Fibroblast of pulmonary artery (primary cell): ENCODE data around the gene ABCF2.

ENCODE experiments used
- DNase-seq: peaks from one replicate; pipeline ENCODE4 v3.0.0-alpha.2; 2010; ENCODE audit warnings: low read depth
- H3K4me3 ChIP-seq: replicated peaks from 2 replicates; pipeline ENCODE4 v1.5.1; 2011; ENCODE audit warnings: low read depth, mild to moderate bottlenecking, control low read depth, low read length, moderate library complexity
- TF ChIP-seq, protein P1 (sequence below): IDR thresholded peaks from 2 replicates; pipeline ENCODE4 v1.5.1; 2011; ENCODE audit warnings: mild to moderate bottlenecking, control low read depth, low read length, inconsistent platforms; ENCODE audit errors: missing control alignments

ABCF2 gene

DNA sequence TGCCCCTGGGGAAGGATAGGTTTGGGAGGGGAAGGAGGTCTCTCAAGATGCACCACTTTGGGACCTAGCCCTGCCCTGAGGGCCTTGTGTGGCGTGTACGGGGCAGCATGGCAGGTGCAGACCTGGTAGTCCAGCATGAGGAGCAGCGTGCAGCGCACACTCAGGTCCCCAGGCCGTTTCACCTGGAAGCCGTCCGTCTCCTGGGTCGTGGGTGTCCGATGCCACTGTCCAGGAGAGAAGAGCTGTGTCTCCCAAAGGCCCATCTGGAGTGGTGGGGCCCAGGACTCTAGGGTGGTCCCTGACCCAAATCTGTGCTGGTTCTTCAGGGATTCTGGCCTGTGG is 14.7 kb upstream of the ABCF2 start:
- no peak overlapping the region for H3K4me3 ChIP-seq
- no peak for DNase-seq
- TF ChIP-seq, protein P1, sequence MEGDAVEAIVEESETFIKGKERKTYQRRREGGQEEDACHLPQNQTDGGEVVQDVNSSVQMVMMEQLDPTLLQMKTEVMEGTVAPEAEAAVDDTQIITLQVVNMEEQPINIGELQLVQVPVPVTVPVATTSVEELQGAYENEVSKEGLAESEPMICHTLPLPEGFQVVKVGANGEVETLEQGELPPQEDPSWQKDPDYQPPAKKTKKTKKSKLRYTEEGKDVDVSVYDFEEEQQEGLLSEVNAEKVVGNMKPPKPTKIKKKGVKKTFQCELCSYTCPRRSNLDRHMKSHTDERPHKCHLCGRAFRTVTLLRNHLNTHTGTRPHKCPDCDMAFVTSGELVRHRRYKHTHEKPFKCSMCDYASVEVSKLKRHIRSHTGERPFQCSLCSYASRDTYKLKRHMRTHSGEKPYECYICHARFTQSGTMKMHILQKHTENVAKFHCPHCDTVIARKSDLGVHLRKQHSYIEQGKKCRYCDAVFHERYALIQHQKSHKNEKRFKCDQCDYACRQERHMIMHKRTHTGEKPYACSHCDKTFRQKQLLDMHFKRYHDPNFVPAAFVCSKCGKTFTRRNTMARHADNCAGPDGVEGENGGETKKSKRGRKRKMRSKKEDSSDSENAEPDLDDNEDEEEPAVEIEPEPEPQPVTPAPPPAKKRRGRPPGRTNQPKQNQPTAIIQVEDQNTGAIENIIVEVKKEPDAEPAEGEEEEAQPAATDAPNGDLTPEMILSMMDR: no peak

- no peak for DNase-seq
- TF ChIP-seq, protein P1: no peak
- no peak overlapping the region for H3K4me3 ChIP-seq
Observed at GRCh38 chr7:151240942-151241754, 14.1 kb upstream of the ABCF2 start.

DNA sequence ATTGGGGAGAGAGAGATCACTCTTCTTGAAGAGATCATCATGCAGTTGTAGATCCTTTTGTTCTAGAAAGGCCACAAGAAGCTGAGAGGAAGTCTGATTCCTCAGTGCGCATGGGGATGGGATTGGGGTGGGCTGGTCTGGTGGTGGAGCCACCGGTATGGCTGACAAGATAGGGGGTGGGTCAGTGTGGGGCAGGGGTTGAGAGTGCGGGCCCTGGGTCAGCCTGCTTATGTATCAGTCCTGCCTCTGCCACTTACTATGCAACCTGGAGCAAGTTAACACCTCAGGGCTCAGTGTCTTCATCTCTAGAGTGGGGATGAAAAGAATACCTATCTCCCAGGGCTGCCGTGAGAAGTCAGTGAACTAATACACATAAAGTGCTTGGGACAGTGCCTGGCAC is 13.5 kb upstream of the ABCF2 start:
- TF ChIP-seq, protein P1: no peak
- no peak for DNase-seq
- H3K4me3 ChIP-seq: no peak overlapping the region

DNA sequence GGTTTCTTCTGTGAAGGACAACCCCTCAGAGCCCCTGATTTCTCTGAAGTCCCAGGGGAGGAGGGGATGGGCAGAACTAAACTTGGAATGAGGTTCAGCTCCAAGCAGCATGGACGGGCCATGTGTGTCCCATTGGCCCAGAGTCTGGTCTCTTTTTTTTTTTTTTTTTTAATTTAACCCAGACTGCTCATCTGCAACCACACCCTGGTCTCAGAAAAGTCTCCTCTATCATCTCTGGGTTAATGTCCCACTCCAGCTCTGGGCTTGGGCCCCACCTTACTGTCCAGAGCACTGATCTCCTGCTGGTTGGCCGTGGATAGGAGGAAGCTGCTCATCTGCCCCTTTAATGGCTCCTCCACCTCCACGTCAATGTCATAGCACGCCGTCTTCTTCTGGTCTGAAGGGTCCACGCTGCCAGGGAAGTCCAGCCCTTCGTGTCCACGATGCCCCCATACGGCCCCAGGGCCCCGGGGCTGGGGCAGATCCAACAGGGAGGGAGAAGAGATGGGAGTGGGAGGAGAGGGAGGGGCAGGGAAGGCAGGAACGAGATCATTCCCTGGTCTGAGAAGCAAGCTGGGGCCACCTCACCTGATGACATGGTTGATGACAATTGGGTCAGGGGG is 12.9 kb upstream of the ABCF2 start:
- no peak for DNase-seq
- TF ChIP-seq, protein P1: no peak
- H3K4me3 ChIP-seq: no peak overlapping the region

DNA sequence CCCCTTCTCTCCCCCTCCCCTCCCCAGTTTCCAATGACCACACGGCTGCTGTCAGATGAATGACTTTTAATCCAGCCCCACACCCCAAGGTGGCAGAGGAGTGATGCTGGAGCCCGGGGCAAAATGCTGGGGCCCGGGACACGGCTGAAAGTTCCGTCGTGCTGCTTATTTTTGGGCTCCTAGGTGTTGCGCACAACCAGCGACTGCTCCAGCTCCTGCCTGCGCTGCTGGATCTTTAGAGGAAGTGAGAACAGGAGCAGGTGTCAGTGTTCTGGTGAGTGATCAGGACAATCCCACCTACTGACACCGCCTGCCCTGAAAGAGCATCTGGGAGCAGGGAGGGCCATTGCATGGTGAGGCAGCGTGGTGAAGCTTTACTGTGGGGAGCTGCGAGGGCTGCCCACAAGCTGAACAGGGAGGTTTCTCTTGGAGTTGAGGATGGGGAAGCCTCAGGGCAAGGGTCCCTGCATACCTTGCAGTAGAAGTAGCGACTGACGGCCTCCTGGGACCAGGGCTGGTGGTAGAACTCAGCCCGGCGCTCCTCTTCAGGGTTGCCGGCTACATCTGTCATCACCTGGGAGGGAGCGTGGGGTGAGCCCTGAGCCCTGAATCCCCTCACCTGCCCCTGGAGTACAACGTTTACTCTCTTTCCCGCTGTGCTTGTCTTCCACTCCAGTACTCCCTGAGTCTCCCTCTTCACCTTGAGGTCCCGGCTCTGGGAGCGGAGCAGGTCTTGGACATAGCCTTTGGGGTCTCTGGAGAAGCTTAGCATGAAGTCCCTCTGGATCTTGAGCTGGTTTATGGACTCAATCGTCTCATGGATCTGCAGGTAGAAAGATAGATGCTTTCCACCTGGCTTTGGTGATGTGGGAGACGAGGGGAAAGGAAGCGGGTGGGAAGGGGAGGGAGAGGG is 12.2 kb upstream of the ABCF2 start:
- DNase-seq: no peak
- no peak overlapping the region for H3K4me3 ChIP-seq
- TF ChIP-seq, protein P1: no peak

DNA sequence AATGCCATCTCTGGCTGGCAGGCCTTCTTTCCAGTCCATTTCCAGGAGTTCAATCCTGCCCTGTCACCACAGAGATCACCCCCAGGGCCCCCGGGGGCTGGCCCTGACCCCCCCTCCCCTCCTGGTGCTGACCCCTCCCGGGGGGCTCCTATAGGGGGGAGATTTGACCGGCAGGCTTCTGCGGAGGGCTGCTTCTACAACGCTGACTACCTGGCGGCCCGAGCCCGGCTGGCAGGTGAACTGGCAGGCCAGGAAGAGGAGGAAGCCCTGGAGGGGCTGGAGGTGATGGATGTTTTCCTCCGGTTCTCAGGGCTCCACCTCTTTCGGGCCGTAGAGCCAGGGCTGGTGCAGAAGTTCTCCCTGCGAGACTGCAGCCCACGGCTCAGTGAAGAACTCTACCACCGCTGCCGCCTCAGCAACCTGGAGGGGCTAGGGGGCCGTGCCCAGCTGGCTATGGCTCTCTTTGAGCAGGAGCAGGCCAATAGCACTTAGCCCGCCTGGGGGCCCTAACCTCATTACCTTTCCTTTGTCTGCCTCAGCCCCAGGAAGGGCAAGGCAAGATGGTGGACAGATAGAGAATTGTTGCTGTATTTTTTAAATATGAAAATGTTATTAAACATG is 11.3 kb upstream of the ABCF2 start:
- TF ChIP-seq, protein P1: no peak
- DNase-seq: no peak
- no peak overlapping the region for H3K4me3 ChIP-seq
